Mucosa of descending colon (tissue), 3 donors: ENCODE results near the gene BBIP1. TPM values are rescaled to one million over a fixed set of nuclear protein-coding genes. Genes with fewer than 3 reads are reported as not detected.

Experiments
- ATAC-seq: fragments of 200-7000 bp; cut with Tn5 transposase; one replicate; pipeline ENCODE4 v1.9.1; 2020; ENCODE audit warnings: mild to moderate bottlenecking, moderate library complexity
- DNase-seq, 3 donors: peaks; one replicate each; pipeline ENCODE4 v3.0.0-alpha.2; 2020
- H3K36me3 ChIP-seq: fragments of 200-600 bp; one replicate; pipeline ENCODE4 v1.8.0; 2021; ENCODE audit warnings: low read depth, mild to moderate bottlenecking
- H3K4me1 ChIP-seq: fragments of 200-600 bp; one replicate; pipeline ENCODE4 v1.8.0; 2021; ENCODE audit warnings: low read depth, mild to moderate bottlenecking
- H3K4me3 ChIP-seq: fragments of 200-600 bp; one replicate; pipeline ENCODE4 v1.8.0; 2021; ENCODE audit warnings: mild to moderate bottlenecking
- H3K9me3 ChIP-seq: fragments of 200-600 bp; one replicate; pipeline ENCODE4 v1.8.0; 2021; ENCODE audit warnings: mild to moderate bottlenecking
- intact Hi-C, 2 donors: fragments of 100-400 bp; cut with DNase I in 1 of 2; cut with micrococcal nuclease in 1 of 2; formaldehyde crosslinking; loops; one replicate each; pipeline versions ENCODE4 v1.11.0 to v1.11.1; 2022; cut with DNase I, micrococcal nuclease
- total RNA-seq, 3 donors: library from RNA; stranded (reverse); fragmentation: NEBNext Ultra II Directional in 2 of 3; extraction: Animal tissue kit (Norgen Biotek cat#: 25700) in 2 of 3; gene quantifications; one replicate each; pipeline versions ENCODE4 v1.2.1 to v1.2.4, GENCODE V29; 2021 to 2023
- TF ChIP-seq, protein P1 (sequence below): fragments of 200-600 bp; IDR thresholded peaks from one replicate; pipeline ENCODE4 v1.8.0; 2022; ENCODE audit warnings: antibody characterized with exemption, mild to moderate bottlenecking
- donor health status: DM: no; HTN: no; CAD: no; lungs with moderate emphysema.
- donor health status: DM: no; HTN: no; CAD: no.
- donor health status: DM: no; HTN: yes; CAD: no.

The BBIP1 gene
- total RNA-seq, 3 donors from 2014 or later: 10.6 to 23.4 (median 17.6) TPM

DNA sequence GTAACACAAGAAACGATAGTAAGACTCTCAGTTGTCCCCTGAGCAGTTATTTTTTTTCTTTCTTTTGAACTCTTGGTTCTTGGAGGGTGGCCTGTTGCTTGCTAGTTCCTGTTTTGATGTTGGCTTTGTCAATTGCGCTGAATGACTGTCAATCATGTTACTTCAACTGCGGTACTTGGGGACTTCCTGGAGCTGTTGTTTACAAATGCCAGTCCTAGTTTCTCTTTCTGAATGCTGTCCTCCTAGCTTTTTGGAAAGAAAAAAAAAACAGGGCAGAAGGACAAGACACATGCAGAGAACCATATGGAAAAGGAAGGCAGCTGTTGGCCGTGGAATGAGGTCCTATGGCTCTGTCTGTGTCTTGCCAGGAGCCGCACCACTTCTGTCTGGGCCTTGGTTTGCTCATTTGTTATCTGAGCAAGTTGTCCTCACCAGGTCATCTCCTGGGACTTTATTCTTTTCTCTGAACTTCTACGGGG lies 54.3 kb downstream of the BBIP1 start:
- TF ChIP-seq, protein P1, sequence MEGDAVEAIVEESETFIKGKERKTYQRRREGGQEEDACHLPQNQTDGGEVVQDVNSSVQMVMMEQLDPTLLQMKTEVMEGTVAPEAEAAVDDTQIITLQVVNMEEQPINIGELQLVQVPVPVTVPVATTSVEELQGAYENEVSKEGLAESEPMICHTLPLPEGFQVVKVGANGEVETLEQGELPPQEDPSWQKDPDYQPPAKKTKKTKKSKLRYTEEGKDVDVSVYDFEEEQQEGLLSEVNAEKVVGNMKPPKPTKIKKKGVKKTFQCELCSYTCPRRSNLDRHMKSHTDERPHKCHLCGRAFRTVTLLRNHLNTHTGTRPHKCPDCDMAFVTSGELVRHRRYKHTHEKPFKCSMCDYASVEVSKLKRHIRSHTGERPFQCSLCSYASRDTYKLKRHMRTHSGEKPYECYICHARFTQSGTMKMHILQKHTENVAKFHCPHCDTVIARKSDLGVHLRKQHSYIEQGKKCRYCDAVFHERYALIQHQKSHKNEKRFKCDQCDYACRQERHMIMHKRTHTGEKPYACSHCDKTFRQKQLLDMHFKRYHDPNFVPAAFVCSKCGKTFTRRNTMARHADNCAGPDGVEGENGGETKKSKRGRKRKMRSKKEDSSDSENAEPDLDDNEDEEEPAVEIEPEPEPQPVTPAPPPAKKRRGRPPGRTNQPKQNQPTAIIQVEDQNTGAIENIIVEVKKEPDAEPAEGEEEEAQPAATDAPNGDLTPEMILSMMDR: no peak
- Histone ChIP-seq H3K4me3 (no peak overlapping the region), H3K4me1 (peaks cover 71% of the 10 kb centered on the region), H3K36me3 (no peaks in the 10 kb centered on the region), H3K9me3 (no peaks in the 10 kb centered on the region)
- intact Hi-C loops: no loop called here
- peak; percentile 67 for ATAC-seq
- peak in 2 of 3 donors; percentile 39 to 69 for DNase-seq

DNA sequence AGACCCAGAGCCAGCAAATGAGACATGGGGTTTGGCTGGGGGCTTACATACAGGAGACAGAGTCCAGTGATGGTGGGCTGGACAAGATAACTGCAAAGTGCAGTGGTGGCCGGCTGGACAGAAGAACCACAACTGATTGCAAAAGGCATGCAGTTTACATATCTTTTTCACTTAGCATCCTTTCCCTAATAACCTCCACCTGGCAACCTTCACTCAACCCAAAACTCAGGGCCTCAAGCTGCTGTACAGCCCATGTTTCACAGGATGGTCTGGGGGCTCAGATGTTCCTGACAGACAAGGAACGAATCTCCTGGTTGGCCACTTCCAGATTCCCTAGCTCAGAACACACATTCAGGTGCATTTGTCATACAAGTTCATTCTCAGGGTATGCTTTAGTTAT lies 55.0 kb downstream of the BBIP1 start:
- TF ChIP-seq, protein P1: no peak
- intact Hi-C loops: no loop called here
- DNase-seq (no peak), ATAC-seq (no peak)
- Histone ChIP-seq H3K36me3 (no peaks in the 10 kb centered on the region), H3K4me1 (peaks cover 79% of the 10 kb centered on the region), H3K9me3 (no peaks in the 10 kb centered on the region), H3K4me3 (no peak overlapping the region)

DNA sequence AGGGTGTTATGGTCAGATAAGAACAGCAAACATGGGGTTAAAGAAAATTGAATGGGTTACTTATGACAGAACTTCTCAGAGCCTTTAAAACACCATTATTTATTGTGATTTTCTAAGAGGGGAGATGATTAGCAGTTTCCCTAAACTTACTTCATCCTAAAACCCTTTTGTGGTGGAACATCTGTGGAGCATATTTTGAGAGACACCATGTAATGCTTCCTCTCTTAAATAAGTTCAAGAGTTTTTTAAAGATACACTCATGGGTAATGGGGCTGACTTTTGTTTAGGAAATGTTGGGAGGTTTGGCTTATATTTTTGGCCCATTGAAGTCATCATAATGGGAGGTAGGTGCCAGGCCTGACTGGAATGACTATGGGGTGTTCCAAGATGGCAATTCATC lies 55.6 kb downstream of the BBIP1 start:
- TF ChIP-seq, protein P1: no peak
- intact Hi-C loops: no loop called here
- DNase-seq (no peak), ATAC-seq (no peak)
- Histone ChIP-seq H3K9me3 (no peaks in the 10 kb centered on the region), H3K4me3 (no peak overlapping the region), H3K36me3 (no peaks in the 10 kb centered on the region), H3K4me1 (peaks cover 80% of the 10 kb centered on the region)

DNA sequence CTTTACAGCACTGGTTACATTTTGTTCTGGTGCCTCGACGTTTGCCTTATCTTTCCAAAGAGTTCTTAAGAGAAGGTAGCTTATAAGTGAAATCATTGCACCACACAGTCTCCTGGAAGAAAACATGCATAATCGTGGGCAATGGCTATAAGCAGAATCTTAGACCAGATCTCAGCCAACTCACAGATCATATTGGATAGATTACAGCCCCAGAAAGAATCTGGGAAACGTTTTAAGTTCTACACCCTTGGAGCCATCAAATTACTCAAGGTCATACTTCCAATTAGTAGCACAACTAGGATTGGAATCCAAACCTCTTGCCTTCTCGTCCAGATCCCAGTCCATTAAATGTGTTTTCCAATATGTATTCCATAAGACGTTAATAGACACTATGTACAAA lies 56.0 kb downstream of the BBIP1 start:
- TF ChIP-seq, protein P1: no peak
- peaks cover 78% of the 10 kb centered on the region for H3K4me1 ChIP-seq

DNA sequence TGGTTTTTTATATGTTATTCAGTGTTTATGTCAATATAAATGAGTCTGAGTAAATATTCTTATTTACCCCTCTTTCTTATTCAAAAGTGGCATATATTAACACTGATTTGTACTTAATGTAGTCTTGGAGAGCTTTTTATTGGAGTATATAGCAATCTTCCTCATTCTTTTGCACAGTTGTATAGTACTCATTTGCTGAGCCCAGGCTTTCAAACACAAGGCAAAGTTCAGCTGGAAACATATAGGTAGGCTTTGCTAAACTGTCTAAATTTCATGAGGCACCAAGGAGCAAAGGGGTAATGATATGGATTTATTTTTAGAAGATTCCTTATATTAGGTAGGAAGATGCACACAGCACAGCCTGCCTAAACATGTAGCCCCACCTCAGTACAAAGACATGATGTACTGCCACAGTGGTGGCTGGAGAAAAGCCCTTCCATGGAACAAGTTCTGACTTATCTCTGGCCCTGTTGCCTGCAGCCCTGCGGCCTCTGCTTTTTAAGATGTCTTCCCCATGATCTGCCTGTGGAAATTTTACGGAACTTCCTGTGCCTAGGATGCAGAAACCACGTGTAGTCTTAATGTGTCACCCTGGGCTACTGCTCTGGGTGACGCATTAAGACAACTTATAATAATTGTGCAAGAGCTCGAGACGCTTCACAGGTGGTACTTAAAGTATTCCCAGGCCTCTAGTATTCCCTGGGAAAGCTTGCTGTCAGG lies 56.9 kb downstream of the BBIP1 start:
- DNase-seq: no peak
- TF ChIP-seq, protein P1: no peak
- intact Hi-C loops: no loop called here

More for the DNA sequence above, 56.0 kb downstream of the BBIP1 start:
- intact Hi-C loops: no loop called here
- Histone ChIP-seq H3K36me3 (no peaks in the 10 kb centered on the region), H3K4me3 (no peak overlapping the region), H3K9me3 (no peaks in the 10 kb centered on the region)
- ATAC-seq (no peak), DNase-seq (no peak)

More for the DNA sequence above, 56.9 kb downstream of the BBIP1 start:
- Histone ChIP-seq H3K36me3 (no peaks in the 10 kb centered on the region), H3K9me3 (no peaks in the 10 kb centered on the region), H3K4me1 (peaks cover 78% of the 10 kb centered on the region), H3K4me3 (no peak overlapping the region)
- no peak for ATAC-seq
